ENCODE data around the gene AARSD1.
"Not testable (repeated sequence)": the region's sequence is repeated elsewhere in the genome, so short reads cannot be mapped to it uniquely, and the experiment has no call there.

Gene AARSD1

DNA sequence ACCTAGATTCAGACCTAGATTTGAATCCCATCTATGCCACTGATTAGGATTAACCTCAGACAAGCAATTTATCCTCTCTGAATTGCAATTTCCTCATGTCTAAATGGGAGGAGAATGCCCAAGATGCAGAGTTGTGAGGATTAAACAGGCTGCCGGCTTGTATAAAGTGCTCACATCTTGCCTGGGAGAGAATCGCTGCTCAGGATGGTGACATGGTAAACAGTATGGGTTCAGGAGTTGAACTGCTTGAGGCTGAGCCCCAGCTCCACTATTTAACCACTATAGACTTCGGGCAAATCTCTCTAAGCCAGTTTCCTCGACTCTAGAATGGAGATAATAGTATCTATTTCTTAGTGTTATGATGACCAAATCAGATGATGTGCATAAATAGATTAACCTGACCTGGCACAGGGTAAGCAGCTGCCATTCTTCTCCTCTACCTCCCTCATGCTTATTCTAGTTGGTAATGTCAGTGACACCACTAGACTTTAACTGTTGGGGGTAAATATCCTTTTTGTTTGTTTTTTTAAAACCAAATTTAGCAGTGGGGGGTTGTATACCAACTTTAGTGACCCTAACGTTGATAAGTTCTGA is 33.2 kb upstream of the AARSD1 start:
- peaks cover 38% of the 10 kb centered on the region for H3K4me1 ChIP-seq (ENCODE audit: control insufficient read depth, insufficient read depth, low read length)
- no peaks in the 10 kb centered on the region for H3K9me3 ChIP-seq (replicated peaks; ENCODE audit: low read length)
- H3K4me3 ChIP-seq (ENCODE audit: low read length) = peak overlapping the region; percentile 57
- H3K36me3 ChIP-seq (ENCODE audit: insufficient read depth, low read length) = peaks cover 46% of the 10 kb centered on the region
- H3K9ac ChIP-seq (ENCODE audit: low read depth, low read length) = peak overlapping the region; percentile 69
- H3K4me2 ChIP-seq (ENCODE audit: low read length) = peak overlapping the region; percentile 80
- no peaks in the 10 kb centered on the region for H3K27me3 ChIP-seq (ENCODE audit: control insufficient read depth, insufficient read depth, low read length)

DNA sequence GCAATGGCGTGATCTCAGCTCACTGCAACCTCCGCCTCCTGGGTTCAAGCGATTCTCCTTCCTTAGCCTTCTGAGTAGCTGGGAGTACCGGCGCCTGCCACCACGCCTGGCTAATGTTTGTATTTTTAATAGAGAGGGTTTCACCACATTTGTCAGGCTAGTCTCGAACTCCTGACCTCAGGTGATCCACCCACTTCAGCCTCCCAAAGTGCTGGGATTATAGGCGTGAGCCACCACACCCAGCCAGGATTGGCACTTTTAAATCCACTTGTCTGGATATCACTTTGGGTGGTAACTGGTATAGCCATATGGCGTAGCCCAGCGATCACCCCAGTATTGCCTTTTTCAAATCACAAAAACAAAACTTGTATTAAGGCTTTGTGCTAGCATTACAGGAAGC is 29.7 kb upstream of the AARSD1 start:
- not testable (repeated sequence) for H3K9ac ChIP-seq (ENCODE audit: low read depth, low read length); H3K4me2 ChIP-seq (ENCODE audit: low read length); H3K27me3 ChIP-seq (ENCODE audit: control insufficient read depth, insufficient read depth, low read length); H3K4me3 ChIP-seq (ENCODE audit: low read length); H3K9me3 ChIP-seq (replicated peaks; ENCODE audit: low read length)
- Histone ChIP-seq H3K36me3 (ENCODE audit: insufficient read depth, low read length) (peaks cover 33% of the 10 kb centered on the region), H3K4me1 (ENCODE audit: control insufficient read depth, insufficient read depth, low read length) (peaks cover 34% of the 10 kb centered on the region)

DNA sequence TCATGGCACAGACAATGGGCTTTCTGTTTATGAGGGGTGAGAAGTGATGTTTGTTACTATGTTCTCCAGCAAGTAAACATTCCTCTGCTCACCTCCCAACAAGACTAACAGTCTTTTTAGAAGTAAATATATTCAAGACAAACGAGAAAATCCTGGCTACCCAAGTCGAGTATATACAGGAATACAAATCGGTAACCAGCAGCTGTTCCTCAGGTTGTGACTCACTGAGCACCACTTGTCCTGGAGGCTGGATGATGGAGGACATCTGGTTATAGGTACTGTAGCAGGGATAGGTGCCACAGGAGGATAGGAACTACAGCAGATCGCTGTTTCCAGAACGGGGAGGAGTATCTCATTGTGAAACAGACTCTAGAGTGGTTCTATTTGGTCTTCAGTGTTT is 28.6 kb upstream of the AARSD1 start:
- Histone ChIP-seq H3K9ac (ENCODE audit: low read depth, low read length) (no peak overlapping the region), H3K9me3 (replicated peaks; ENCODE audit: low read length) (no peaks in the 10 kb centered on the region), H3K36me3 (ENCODE audit: insufficient read depth, low read length) (peaks cover 37% of the 10 kb centered on the region), H3K4me3 (ENCODE audit: low read length) (no peak overlapping the region), H3K4me2 (ENCODE audit: low read length) (no peak overlapping the region), H3K27me3 (ENCODE audit: control insufficient read depth, insufficient read depth, low read length) (no peaks in the 10 kb centered on the region), H3K4me1 (ENCODE audit: control insufficient read depth, insufficient read depth, low read length) (peaks cover 38% of the 10 kb centered on the region)

DNA sequence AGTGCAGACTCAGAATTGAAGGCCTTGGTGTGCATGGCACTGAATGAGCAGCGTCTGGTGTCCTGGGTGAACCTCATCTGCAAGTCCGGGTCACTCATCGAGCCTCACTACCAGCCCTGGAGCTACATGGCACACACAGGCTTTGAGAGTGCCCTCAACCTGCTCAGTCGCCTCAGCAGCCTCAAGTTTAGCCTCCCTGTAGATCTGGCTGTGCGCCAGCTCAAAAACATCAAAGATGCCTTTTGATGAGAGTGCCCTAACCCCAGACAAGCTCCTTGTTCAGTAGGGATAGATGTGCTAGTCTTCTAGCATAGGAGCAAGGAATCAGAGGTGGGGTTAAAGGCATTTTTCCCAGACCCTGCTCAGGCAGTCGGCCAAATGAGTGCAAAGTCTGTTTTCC is 27.2 kb upstream of the AARSD1 start:
- Histone ChIP-seq H3K4me3 (ENCODE audit: low read length) (peak overlapping the region; percentile 16), H3K9me3 (replicated peaks; ENCODE audit: low read length) (no peaks in the 10 kb centered on the region), H3K36me3 (ENCODE audit: insufficient read depth, low read length) (peaks cover 44% of the 10 kb centered on the region), H3K4me1 (ENCODE audit: control insufficient read depth, insufficient read depth, low read length) (peaks cover 31% of the 10 kb centered on the region), H3K4me2 (ENCODE audit: low read length) (no peak overlapping the region), H3K27me3 (ENCODE audit: control insufficient read depth, insufficient read depth, low read length) (no peaks in the 10 kb centered on the region), H3K9ac (ENCODE audit: low read depth, low read length) (no peak overlapping the region)

DNA sequence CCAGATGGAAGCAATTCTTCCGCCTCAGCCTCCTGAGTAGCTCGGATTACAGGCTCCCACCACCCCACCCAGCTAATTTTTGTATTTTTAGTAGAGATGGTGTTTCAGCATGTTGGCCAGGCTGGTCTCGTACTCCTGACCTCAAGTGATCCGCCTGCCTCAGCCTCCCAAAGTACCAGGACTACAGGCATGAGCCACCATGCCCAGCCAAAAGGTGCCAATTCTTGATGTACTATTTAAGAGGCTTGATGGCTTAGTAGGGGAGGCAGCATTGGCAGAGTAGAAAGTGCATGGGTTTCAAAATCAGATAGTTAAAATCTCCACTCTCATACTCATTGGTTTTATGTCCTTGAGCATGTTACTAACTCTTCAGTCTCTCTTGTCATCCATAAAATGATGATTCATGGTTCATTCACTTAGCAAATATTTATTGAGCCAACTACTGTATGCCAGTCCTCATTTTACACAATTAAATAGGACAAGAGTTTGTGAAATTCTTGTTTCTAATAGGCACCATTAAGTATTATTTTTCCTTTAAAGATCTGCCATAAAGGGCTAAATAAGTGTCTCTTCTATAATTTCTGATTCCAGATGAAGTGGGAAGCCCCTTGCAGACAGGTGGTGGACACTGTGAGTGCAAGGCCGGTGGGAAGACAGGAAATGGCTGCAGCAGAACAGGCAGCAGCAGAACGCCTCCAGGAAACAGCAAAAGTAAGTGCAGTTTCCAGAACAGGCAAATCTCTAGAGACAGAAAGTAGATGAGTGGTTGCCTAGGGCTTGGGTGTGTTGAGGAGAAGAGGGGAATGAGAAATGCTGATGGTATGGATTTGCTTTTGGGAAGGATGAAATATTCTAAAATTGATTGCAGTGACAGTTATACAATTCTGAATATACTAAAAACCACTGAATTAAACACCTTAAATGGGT is 25.7 kb upstream of the AARSD1 start:
- H3K9ac ChIP-seq (ENCODE audit: low read depth, low read length) = peak overlapping the region; percentile 41
- H3K4me3 ChIP-seq (ENCODE audit: low read length) = peak overlapping the region; percentile 16
- peaks cover 31% of the 10 kb centered on the region for H3K4me1 ChIP-seq (ENCODE audit: control insufficient read depth, insufficient read depth, low read length)
- no peaks in the 10 kb centered on the region for H3K27me3 ChIP-seq (ENCODE audit: control insufficient read depth, insufficient read depth, low read length)
- H3K36me3 ChIP-seq (ENCODE audit: insufficient read depth, low read length) = peaks cover 47% of the 10 kb centered on the region
- no peaks in the 10 kb centered on the region for H3K9me3 ChIP-seq (replicated peaks; ENCODE audit: low read length)
- H3K4me2 ChIP-seq (ENCODE audit: low read length) = peak overlapping the region; percentile 63

DNA sequence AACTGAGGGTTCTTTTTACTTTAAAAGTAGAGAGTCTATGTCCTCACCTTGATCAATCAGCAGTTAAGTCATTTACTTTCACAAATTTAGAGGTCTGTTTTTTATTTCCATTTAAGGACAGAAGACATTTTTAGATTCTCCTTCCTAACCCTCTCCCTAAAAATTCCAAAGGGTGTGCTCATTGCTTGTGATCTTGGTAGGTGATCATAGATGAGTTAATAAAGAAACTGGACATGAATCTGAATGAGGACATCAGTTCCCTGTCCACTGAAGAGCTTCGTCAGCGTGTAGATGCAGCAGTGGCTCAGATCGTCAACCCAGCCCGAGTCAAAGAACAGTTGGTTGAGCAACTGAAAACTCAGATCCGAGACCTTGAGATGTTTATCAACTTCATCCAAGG is 24.9 kb upstream of the AARSD1 start:
- peak overlapping the region; percentile 30 for H3K9ac ChIP-seq (ENCODE audit: low read depth, low read length)
- peak overlapping the region; percentile 16 for H3K4me3 ChIP-seq (ENCODE audit: low read length)
- peak overlapping the region; percentile 34 for H3K4me2 ChIP-seq (ENCODE audit: low read length)
- H3K36me3 ChIP-seq (ENCODE audit: insufficient read depth, low read length) = peaks cover 46% of the 10 kb centered on the region
- no peaks in the 10 kb centered on the region for H3K27me3 ChIP-seq (ENCODE audit: control insufficient read depth, insufficient read depth, low read length)
- peaks cover 31% of the 10 kb centered on the region for H3K4me1 ChIP-seq (ENCODE audit: control insufficient read depth, insufficient read depth, low read length)
- H3K9me3 ChIP-seq (replicated peaks; ENCODE audit: low read length) = no peaks in the 10 kb centered on the region

DNA sequence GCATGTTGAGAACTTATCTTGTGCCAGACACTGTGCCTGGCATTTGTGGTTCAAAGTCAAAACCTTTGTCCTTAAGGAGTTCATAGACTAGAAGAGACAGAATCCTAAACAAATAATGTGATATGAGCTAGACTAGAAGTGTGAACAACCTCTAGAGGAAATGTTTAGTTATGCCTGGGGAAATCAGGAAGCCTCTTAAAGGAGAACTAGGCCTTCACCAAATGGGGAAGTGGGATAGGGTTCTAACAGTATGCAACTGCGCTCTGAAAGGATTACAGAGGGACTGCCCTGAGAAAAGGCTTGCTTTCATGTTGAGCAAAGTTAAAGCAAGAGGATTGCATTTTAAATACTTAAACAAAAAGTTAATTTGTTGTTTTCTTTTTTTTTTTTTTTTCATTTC is 21.0 kb upstream of the AARSD1 start:
- no peak overlapping the region for H3K4me3 ChIP-seq (ENCODE audit: low read length)
- H3K27me3 ChIP-seq (ENCODE audit: control insufficient read depth, insufficient read depth, low read length) = no peaks in the 10 kb centered on the region
- H3K36me3 ChIP-seq (ENCODE audit: insufficient read depth, low read length) = peaks cover 19% of the 10 kb centered on the region
- H3K4me2 ChIP-seq (ENCODE audit: low read length) = no peak overlapping the region
- no peaks in the 10 kb centered on the region for H3K9me3 ChIP-seq (replicated peaks; ENCODE audit: low read length)
- H3K4me1 ChIP-seq (ENCODE audit: control insufficient read depth, insufficient read depth, low read length) = peaks cover 24% of the 10 kb centered on the region
- H3K9ac ChIP-seq (ENCODE audit: low read depth, low read length) = no peak overlapping the region

DNA sequence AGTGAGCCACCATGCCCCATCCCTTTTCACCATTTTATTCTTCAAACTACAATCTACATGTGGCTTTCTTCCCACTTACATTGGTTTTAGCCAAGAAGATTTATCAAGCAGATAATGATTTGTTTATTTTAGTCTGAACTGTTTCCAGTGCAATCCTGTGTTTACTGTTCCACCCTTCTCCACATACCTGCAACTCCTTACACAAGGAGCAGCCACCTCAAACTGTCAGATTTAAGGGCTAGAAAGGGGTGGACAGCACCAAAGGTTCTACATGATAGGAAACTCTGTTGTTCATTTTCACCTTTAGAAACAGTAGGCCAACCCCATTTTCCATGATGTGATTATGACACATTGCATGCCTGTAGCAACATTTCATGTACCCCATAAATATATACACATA is 18.0 kb upstream of the AARSD1 start:
- Histone ChIP-seq H3K4me2 (ENCODE audit: low read length) (no peak overlapping the region), H3K9me3 (replicated peaks; ENCODE audit: low read length) (no peaks in the 10 kb centered on the region), H3K9ac (ENCODE audit: low read depth, low read length) (no peak overlapping the region), H3K36me3 (ENCODE audit: insufficient read depth, low read length) (peaks cover 7% of the 10 kb centered on the region), H3K27me3 (ENCODE audit: control insufficient read depth, insufficient read depth, low read length) (no peaks in the 10 kb centered on the region), H3K4me1 (ENCODE audit: control insufficient read depth, insufficient read depth, low read length) (peaks cover 17% of the 10 kb centered on the region), H3K4me3 (ENCODE audit: low read length) (no peak overlapping the region)

DNA sequence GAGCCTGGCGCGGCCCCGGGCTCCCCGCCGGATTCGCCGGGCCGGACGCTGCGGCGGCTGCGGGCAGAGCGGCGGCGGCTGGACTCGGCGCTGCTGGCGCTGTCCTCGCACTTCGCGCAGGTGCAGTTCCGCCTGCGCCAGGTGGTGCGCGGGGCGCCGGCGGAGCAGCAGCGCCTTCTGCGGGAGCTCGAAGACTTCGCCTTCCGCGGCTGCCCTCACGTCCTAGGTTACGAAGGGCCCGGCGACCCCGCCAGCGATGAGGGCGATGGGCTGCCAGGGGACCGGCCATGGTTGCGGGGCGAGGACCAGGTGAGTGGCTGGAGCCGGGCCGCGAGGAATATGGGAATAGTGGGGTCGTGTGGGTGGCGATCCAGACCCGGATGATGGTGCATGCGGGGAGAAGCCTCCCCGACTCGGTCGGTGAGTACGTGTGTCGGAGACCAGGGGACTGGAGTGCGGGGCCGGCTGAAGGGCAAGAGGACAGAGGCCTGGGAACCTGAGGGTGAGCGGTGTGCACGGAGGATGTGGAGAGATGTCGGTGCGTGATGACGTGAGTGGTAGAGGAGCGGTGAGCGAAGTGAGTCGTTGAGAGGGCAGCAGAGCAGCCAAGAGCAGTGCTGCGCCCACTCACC is 16.6 kb upstream of the AARSD1 start:
- no peaks in the 10 kb centered on the region for H3K27me3 ChIP-seq (ENCODE audit: control insufficient read depth, insufficient read depth, low read length)
- peak overlapping the region; percentile 93 for H3K4me2 ChIP-seq (ENCODE audit: low read length)
- peak overlapping the region; percentile 95 for H3K4me3 ChIP-seq (ENCODE audit: low read length)
- H3K4me1 ChIP-seq (ENCODE audit: control insufficient read depth, insufficient read depth, low read length) = peaks cover 17% of the 10 kb centered on the region
- peak overlapping the region; percentile 87 for H3K9ac ChIP-seq (ENCODE audit: low read depth, low read length)
- H3K36me3 ChIP-seq (ENCODE audit: insufficient read depth, low read length) = peaks cover 3% of the 10 kb centered on the region
- no peaks in the 10 kb centered on the region for H3K9me3 ChIP-seq (replicated peaks; ENCODE audit: low read length)

DNA sequence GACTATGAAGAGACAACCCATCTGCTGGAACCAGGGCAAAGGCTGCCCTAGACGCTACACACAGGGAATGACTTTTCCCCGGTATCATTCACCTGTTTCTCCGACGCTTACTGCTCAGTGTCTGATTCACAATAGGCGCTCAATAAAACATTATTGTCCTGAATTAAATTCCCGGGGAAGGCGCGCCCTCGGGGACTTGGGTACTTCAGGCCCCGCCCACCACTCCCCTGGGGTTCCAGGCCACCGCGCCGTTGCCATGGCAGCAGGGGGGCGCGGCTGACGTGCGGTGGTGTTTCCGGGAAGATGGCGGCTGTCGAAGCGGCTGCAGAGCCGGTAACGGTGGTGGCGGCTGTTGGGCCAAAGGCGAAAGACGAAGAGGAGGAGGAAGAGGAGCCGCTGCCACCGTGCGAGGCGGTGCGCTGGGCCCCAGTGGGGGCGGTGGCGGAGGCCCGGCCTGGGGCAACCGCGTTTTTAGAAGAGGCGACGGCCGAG is 16.1 kb upstream of the AARSD1 start, which contains the start of gene RUNDC1:
Gene RUNDC1, plus strand, starts transcription at position 292 of the 492 bp plus-strand sequence. Its CDS starts 12 bp downstream, at position 304.
- peak within 1 kb of the TSS; percentile 87 for H3K9ac ChIP-seq (ENCODE audit: low read depth, low read length)
- no peaks in the 10 kb centered on the region for H3K27me3 ChIP-seq (ENCODE audit: control insufficient read depth, insufficient read depth, low read length)
- no peaks in the 10 kb centered on the region for H3K36me3 ChIP-seq (ENCODE audit: insufficient read depth, low read length)
- peak within 1 kb of the TSS; percentile 93 for H3K4me2 ChIP-seq (ENCODE audit: low read length)
- peak within 1 kb of the TSS; percentile 95 for H3K4me3 ChIP-seq (ENCODE audit: low read length)
- H3K9me3 ChIP-seq (replicated peaks; ENCODE audit: low read length) = no peaks in the 10 kb centered on the region
- H3K4me1 ChIP-seq (ENCODE audit: control insufficient read depth, insufficient read depth, low read length) = peaks cover 17% of the 10 kb centered on the region

DNA sequence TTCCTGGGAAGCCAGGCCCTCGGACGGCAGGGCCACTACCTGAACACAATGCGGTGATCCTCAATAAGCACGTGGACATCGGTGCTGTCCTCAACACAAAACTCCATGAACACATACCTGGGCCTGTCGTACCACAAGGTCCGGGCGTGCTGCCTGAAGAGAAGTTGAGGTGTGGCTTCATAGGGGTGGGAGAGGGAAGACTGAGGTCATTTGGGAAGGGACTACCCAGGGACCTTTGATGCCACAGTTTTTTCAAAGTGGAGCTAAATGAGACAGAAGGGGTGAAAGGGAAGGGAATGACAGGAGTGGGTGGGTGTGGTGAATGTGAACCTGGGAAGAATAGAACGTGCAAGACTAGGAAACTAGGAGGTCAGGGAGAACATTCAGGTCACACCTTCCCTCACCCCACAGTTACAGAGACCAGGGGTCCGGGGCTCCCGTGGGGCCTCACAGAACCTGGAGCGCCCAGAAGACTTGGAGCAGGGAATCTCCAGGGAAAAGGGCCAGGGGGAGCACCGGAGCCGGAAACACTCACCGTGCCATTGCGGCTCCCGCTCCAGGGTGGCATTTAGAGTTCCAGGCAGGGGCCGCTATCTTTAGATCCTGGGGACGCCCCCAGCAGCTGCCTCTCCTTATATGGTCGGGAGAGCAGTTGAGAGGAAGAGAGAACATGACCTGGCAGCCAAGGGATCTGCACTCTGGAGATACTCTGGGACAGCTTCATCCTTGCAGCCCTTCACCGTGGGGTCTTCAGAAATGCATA is 15.4 kb upstream of the AARSD1 start, which contains the start of gene PTGES3L:
Gene PTGES3L, minus strand, starts transcription at position 570 of the 763 bp plus-strand sequence. Its CDS starts 27 bp downstream, at position 543.
- Histone ChIP-seq H3K36me3 (ENCODE audit: insufficient read depth, low read length) (no peaks in the 10 kb centered on the region), H3K9ac (ENCODE audit: low read depth, low read length) (peak within 1 kb of the TSS; percentile 87), H3K4me3 (ENCODE audit: low read length) (peak within 1 kb of the TSS; percentile 95), H3K27me3 (ENCODE audit: control insufficient read depth, insufficient read depth, low read length) (no peaks in the 10 kb centered on the region), H3K4me2 (ENCODE audit: low read length) (peak within 1 kb of the TSS; percentile 93), H3K4me1 (ENCODE audit: control insufficient read depth, insufficient read depth, low read length) (peaks cover 17% of the 10 kb centered on the region), H3K9me3 (replicated peaks; ENCODE audit: low read length) (no peaks in the 10 kb centered on the region)

Measured in skeletal muscle satellite cell (primary cell).